Measurements from ENCODE around the gene APBB1IP. TPM values are rescaled to one million over a fixed set of nuclear protein-coding genes. Genes with fewer than 3 reads are reported as not detected.
"Not testable (repeated sequence)": the region's sequence is repeated elsewhere in the genome, so short reads cannot be mapped to it uniquely, and the experiment has no call there.

APBB1IP gene
- total and polyA plus RNA-seq, 9 of the 15 experiments (the other 6 are each of a cell fraction or from before 2014, with no cell fraction given) = 0.03 to 0.11 (median 0.06) TPM; not detected in 4

DNA sequence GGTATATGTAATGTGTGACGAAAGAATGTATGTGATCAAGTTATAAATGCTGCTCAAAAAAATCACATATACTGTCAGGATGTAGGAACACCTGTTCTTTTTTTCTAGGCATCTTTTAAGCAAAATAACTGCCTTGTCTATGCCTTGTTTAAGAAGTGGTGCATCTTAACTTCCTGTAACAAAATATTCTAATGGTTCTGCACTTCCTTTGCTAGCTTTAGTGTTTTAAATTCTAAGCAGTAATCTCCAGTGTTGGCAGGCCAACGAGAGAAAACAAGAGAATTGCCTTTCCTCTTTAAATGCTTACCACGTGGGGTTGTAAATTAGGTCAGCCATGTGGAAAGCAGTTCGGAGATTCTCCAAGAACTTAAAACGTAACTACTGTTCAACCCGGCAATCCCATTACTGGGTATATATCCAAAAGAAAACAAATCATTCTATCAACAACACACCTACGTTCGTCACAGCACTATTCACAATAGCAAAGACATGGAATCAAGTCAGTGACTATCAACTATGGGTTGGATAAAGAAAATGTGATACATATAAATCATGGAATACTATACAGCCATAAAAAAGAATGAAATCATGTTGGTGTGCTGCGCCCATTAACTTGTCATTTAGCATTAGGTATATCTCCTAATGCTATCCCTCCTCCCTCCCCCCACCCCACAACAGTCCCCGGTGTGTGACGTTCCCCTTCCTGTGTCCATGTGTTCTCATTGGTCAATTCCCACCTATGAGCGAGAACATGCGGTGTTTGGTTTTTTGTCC is 166.4 kb downstream of the APBB1IP start:
- H3K9ac ChIP-seq (ENCODE audit: insufficient read depth in 1 of 2, low read depth in 2 of 2, low read length in 2 of 2); CTCF ChIA-PET (ENCODE audit: low intra/inter-chr PET ratio); in situ Hi-C loops (cut with MboI); H3K27me3 ChIP-seq (ENCODE audit: control insufficient read depth in 2 of 2, insufficient read depth in 2 of 2, low read length in 2 of 2); H3K4me3 ChIP-seq; FAIRE-seq; H3K9me1 ChIP-seq (ENCODE audit: control insufficient read depth, insufficient read depth, low read length); H3K4me1 ChIP-seq (replicated peaks in 1 of 2; ENCODE audit: control insufficient read depth in 2 of 2, insufficient read depth in 2 of 2, low read length in 2 of 2); BruUV-seq (replicated peaks); H2AFZ ChIP-seq (ENCODE audit: low read depth, low read length); H4K20me1 ChIP-seq (replicated peaks; ENCODE audit: control insufficient read depth, insufficient read depth, low read length); DNase-seq (ENCODE audit: extremely low read depth in 1 of 4, low spot score in 3 of 4); H3K27ac ChIP-seq (ENCODE audit: extremely low read depth, low read depth, low read length); H3K79me2 ChIP-seq (ENCODE audit: control insufficient read depth, insufficient read depth, low read length); H3K4me2 ChIP-seq (ENCODE audit: insufficient read depth, low read length); intact Hi-C loops (cut with micrococcal nuclease); H3K9me3 ChIP-seq (replicated peaks; ENCODE audit: control insufficient read depth, insufficient read depth, low read depth, low read length); H3K36me3 ChIP-seq (ENCODE audit: control insufficient read depth, insufficient read depth, low read length); ATAC-seq: not testable (repeated sequence)
- WGBS (ENCODE audit: insufficient coverage, low coverage, missing lambda C conversion rate) = 16% methylated on average over 11 of the region's 13 CpGs
- POLR2A ChIA-PET = interaction anchor here (0.5 kb wide), 1 partner anchor 357 kb away, joined by 4 read pairs; no protein-coding TSS in a partner anchor
- TF ChIP-seq RBM25 (IDR thresholded peaks at IDR 0.05; ENCODE audit: low read depth, low read length, severe bottlenecking) = peak; percentile 32
- TF ChIP-seq ZNF146 (CRISPR knock-in tag; IDR thresholded peaks at IDR 0.05; ENCODE audit: unreplicated experiment) = peak; percentile 66

DNA sequence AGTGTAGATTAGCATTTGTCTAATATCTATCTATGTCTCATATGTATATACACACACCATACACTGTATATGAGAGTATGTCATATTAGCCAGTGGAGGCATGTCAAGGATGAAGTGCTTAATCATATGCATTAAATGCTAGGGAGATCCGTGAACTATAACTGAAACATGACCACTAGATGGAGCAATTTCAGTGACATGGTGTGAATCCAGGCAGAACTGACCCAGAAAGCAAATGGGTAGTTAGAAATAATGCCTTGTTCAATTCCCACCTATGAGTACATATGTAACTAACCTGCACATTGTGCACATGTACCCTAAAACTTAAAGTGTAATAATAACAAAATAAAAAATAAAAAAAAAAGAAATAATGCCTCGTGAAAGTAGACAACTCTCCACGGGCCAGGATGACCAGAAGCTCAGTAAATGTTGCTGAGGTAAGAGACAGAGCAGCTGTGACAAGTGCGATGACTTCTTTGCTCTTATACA is 168.3 kb downstream of the APBB1IP start:
- H3K4me3 ChIP-seq; POLR2A ChIA-PET; H3K4me1 ChIP-seq (replicated peaks in 1 of 2; ENCODE audit: control insufficient read depth in 2 of 2, insufficient read depth in 2 of 2, low read length in 2 of 2); H3K79me2 ChIP-seq (ENCODE audit: control insufficient read depth, insufficient read depth, low read length); H3K27ac ChIP-seq (ENCODE audit: extremely low read depth, low read depth, low read length); H3K9me1 ChIP-seq (ENCODE audit: control insufficient read depth, insufficient read depth, low read length); CTCF ChIA-PET (ENCODE audit: low intra/inter-chr PET ratio); H3K9me3 ChIP-seq (replicated peaks; ENCODE audit: control insufficient read depth, insufficient read depth, low read depth, low read length); H3K36me3 ChIP-seq (ENCODE audit: control insufficient read depth, insufficient read depth, low read length); H3K4me2 ChIP-seq (ENCODE audit: insufficient read depth, low read length); H3K27me3 ChIP-seq (ENCODE audit: control insufficient read depth in 2 of 2, insufficient read depth in 2 of 2, low read length in 2 of 2); in situ Hi-C loops (cut with MboI); H2AFZ ChIP-seq (ENCODE audit: low read depth, low read length); BruUV-seq (replicated peaks); H4K20me1 ChIP-seq (replicated peaks; ENCODE audit: control insufficient read depth, insufficient read depth, low read length); H3K9ac ChIP-seq (ENCODE audit: insufficient read depth in 1 of 2, low read depth in 2 of 2, low read length in 2 of 2): not testable (repeated sequence)
- DNase-seq (ENCODE audit: extremely low read depth in 1 of 4, low spot score in 3 of 4) = peak in 2 of 4 experiments; percentile 4 to 21
- ATAC-seq = peak; percentile 96
- TF ChIP-seq, protein P1, sequence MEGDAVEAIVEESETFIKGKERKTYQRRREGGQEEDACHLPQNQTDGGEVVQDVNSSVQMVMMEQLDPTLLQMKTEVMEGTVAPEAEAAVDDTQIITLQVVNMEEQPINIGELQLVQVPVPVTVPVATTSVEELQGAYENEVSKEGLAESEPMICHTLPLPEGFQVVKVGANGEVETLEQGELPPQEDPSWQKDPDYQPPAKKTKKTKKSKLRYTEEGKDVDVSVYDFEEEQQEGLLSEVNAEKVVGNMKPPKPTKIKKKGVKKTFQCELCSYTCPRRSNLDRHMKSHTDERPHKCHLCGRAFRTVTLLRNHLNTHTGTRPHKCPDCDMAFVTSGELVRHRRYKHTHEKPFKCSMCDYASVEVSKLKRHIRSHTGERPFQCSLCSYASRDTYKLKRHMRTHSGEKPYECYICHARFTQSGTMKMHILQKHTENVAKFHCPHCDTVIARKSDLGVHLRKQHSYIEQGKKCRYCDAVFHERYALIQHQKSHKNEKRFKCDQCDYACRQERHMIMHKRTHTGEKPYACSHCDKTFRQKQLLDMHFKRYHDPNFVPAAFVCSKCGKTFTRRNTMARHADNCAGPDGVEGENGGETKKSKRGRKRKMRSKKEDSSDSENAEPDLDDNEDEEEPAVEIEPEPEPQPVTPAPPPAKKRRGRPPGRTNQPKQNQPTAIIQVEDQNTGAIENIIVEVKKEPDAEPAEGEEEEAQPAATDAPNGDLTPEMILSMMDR (IDR thresholded peaks at IDR 0.05 in 2 of 3, conservative IDR thresholded peaks at IDR 0.05 in 1 of 3; ENCODE audit: insufficient read depth in 2 of 3, low read depth in 1 of 3, low read length in 3 of 3) = peak; percentile 27 to 52 (median 45); a peak in 4 of 6 replicates
- peak in 1 of 2 experiments; percentile 56; a peak in 2 of 4 replicates for TF ChIP-seq RAD21 (CRISPR knock-in tag; conservative IDR thresholded peaks at IDR 0.05 in 1 of 2, IDR thresholded peaks at IDR 0.05 in 1 of 2)
- TF ChIP-seq SMC3 (conservative IDR thresholded peaks at IDR 0.05; ENCODE audit: insufficient read depth, low read depth, low read length) = 0 out of 2 replicates have a peak, but pooled peaks have one; percentile 15
- FAIRE-seq = peak; percentile 96
- intact Hi-C loops (cut with micrococcal nuclease) = loop anchor here (2.0 kb wide), 1 partner anchor 276 kb away; no protein-coding TSS in a partner anchor
- 3% methylated on average over 4 of the region's 4 CpGs for WGBS (ENCODE audit: insufficient coverage, low coverage, missing lambda C conversion rate)

Measured in K562 (cell line).